Prostate gland (tissue), 2 donors: ENCODE results near the gene FRMD1. TPM values are rescaled to one million over a fixed set of nuclear protein-coding genes. Genes with fewer than 3 reads are reported as not detected.
A peak's percentile ranks its signal among the peaks of the same experiment; 100 is the strongest.

ENCODE experiments used
- DNase-seq: peaks from one replicate; pipeline ENCODE4 v3.0.0-alpha.2; 2019; ENCODE audit warnings: low spot score
- H3K27ac ChIP-seq, 2 donors: fragments of 200-600 bp; sonication (generic); 2 replicates each; pipeline ENCODE4 v1.5.1; 2017 to 2019
- H3K27me3 ChIP-seq: fragments of 200-600 bp; sonication (generic); replicated peaks from 2 replicates; pipeline ENCODE4 v1.5.1; 2019; ENCODE audit not compliant: insufficient read depth
- H3K36me3 ChIP-seq, 2 donors: fragments of 200-600 bp; sonication (generic); 1 replicate in 1 of 2; 2 replicates in 1 of 2; pipeline versions ENCODE4 v1.5.1 to v1.8.1; 2017 to 2019
- H3K4me1 ChIP-seq: fragments of 200-600 bp; sonication (generic); replicated peaks from 2 replicates; pipeline ENCODE4 v1.5.1; 2019
- H3K4me3 ChIP-seq, 2 donors: fragments of 200-600 bp; sonication (generic); 2 replicates each; pipeline ENCODE4 v1.5.1; 2017 to 2019
- H3K9me3 ChIP-seq: fragments of 200-600 bp; sonication (generic); 2 replicates; pipeline ENCODE4 v1.5.1; 2017
- POLR2A ChIP-seq: fragments of 450-650 bp; IDR thresholded peaks from one replicate; pipeline ENCODE4 v1.6.1; 2016; ENCODE audit warnings: antibody characterized with exemption, mild to moderate bottlenecking
- POLR2AphosphoS5 ChIP-seq: sonication (generic); formaldehyde crosslinking; IDR thresholded peaks from one replicate; pipeline ENCODE4 v1.6.1; 2017; ENCODE audit warnings: antibody characterized with exemption
- WGBS: methylation state at CpG from one replicate; pipeline ENCODE4 v1.1.5; 2018; 5-methylcytosine and 5-hydroxymethylcytosine counted together
- intact Hi-C: fragments of 100-400 bp; cut with DNase I; formaldehyde crosslinking; loops from one replicate; pipeline ENCODE4 v1.14.2; 2022
- total RNA-seq, 2 donors: library from RNA; depleted of rRNA; stranded (reverse); fragments of >200 nt; gene quantifications; one replicate each; pipeline ENCODE4 v1.1.0, GENCODE V29; 2016
- TF ChIP-seq, protein P1 (sequence below), 4 experiments: fragments of 200-600 bp in 2 of 4; fragments of 450-650 bp in 2 of 4; sonication (generic) in 2 of 4; IDR thresholded peaks; 1 replicate in 3 of 4; 2 replicates in 1 of 4; pipeline ENCODE4 v1.5.1; 2016 to 2019; ENCODE audit warnings: antibody characterized with exemption in 4 of 4, mild to moderate bottlenecking in 2 of 4, moderate library complexity in 2 of 4

FRMD1 gene
- total RNA-seq, 2 donors from 2014 or later, result 0.18 to 2.2 TPM

DNA sequence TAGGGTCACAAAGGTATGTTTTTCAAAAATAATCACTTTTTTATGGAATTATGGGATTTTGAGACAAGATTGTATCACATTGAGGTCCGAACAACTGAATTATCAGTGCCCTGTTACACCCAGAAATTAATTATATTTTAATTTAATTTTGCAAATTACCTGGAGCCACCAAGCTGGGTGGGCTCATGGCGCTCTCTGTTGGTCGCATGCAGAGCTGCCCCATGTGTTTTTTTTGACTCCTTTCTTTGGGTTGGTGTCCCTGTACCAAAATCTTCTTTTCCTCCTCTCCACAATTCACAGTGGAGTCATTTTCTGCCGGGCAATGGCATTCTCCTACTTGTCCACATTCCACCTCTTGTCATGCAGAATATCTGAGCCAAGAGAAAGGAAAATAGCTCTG, 38.9 kb upstream of the FRMD1 start:
- H3K4me3 ChIP-seq, result no peak overlapping the region
- H3K36me3 ChIP-seq, result no peaks in the 10 kb centered on the region
- H3K9me3 ChIP-seq, result no peaks in the 10 kb centered on the region
- 55% methylated on average over 4 of the region's 4 CpGs for WGBS
- no peaks in the 10 kb centered on the region for H3K4me1 ChIP-seq
- H3K27ac ChIP-seq, result no peak overlapping the region
- intact Hi-C loops, result no loop called here
- DNase-seq, result no peak
- TF ChIP-seq POLR2AphosphoS5 (peak; percentile 17), POLR2A (no peak)
- TF ChIP-seq, protein P1, sequence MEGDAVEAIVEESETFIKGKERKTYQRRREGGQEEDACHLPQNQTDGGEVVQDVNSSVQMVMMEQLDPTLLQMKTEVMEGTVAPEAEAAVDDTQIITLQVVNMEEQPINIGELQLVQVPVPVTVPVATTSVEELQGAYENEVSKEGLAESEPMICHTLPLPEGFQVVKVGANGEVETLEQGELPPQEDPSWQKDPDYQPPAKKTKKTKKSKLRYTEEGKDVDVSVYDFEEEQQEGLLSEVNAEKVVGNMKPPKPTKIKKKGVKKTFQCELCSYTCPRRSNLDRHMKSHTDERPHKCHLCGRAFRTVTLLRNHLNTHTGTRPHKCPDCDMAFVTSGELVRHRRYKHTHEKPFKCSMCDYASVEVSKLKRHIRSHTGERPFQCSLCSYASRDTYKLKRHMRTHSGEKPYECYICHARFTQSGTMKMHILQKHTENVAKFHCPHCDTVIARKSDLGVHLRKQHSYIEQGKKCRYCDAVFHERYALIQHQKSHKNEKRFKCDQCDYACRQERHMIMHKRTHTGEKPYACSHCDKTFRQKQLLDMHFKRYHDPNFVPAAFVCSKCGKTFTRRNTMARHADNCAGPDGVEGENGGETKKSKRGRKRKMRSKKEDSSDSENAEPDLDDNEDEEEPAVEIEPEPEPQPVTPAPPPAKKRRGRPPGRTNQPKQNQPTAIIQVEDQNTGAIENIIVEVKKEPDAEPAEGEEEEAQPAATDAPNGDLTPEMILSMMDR (IDR thresholded peaks at IDR 0.05), result peak in 2 of 4 experiments; percentile 35 to 45
- no peaks in the 10 kb centered on the region for H3K27me3 ChIP-seq

DNA sequence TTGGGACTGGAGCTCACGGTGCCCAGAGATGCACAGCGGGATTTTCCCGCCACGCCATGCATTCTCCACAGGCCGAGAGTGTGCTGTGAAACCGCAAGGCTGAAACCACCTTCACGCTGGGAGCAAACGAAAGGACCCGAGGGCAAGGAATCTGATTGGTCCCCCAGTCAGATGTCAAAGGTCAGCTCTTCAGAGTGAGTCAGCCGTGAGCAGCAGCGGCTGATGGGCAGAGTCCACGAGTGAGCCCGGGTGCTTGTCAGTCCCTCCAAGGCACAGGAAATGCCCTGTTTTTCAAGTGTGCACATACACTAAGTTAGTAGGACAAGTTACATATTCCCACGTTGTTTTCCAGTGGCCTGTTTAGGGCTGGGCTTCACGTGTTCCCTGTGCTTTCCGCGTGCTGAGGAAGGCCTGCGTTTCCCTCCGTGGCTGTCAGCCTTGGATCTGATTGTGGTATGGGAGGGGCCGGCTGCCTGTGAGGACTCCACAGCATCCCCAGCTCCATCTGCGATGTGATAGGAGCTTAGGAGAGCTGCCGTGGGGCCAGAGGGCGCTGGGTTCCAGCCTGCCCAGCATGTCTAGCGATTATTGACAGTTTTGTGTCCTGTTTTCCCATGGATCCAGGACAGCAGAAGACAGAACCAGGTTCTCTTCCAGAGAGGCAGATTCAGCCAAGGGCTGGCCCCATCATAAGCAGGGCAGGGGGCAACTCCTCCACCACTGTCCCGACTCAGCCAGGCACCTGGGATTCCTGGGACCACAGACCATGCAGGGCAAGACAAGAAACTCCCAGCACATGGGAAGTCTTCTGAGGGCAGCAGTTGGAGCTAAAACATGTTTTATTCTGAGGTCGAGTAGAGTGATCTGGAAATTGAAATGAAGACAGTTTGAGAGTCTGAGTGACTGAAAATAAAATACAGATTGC, 38.2 kb upstream of the FRMD1 start:
- Histone ChIP-seq H3K4me3 (no peak overlapping the region), H3K4me1 (no peaks in the 10 kb centered on the region), H3K9me3 (no peaks in the 10 kb centered on the region), H3K27ac (no peak overlapping the region), H3K36me3 (no peaks in the 10 kb centered on the region), H3K27me3 (no peaks in the 10 kb centered on the region)
- WGBS, result 85% methylated on average over 26 of the region's 26 CpGs
- intact Hi-C loops, result no loop called here
- TF ChIP-seq POLR2AphosphoS5, result no peak
- TF ChIP-seq, protein P1 (IDR thresholded peaks at IDR 0.05), result no peak
- DNase-seq, result no peak

DNA sequence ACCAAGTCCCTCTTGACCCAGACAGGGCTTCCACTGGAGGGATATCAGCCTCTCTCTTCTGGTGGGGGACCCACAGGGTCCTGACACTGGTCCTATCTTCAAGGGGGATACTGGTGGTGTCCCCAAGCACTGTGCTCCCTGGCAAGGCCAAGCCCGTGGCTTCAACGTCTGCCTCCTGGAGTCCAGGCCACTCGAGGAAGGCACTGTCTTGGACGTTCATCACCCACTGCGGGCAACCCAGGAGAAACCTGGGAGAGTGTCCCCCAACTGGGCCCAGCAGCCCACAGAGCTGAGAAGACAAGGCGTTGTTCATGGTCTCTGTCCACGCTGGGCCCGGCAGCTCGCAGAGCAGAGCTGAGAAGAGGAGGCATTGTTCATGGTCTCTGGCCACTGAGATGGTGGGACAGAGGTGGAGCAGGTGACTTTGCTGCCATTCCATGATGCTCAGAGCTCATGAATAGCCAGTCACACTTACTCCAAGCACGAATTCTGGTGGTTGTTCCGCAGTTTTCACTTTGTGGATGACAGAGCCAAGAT, 37.5 kb upstream of the FRMD1 start:
- H3K9me3 ChIP-seq, result no peaks in the 10 kb centered on the region
- H3K27ac ChIP-seq, result no peak overlapping the region
- 92% methylated on average over 11 of the region's 11 CpGs for WGBS
- H3K4me3 ChIP-seq, result no peak overlapping the region
- intact Hi-C loops, result no loop called here
- no peaks in the 10 kb centered on the region for H3K36me3 ChIP-seq
- H3K27me3 ChIP-seq, result no peaks in the 10 kb centered on the region
- no peak for DNase-seq
- TF ChIP-seq POLR2A (no peak), POLR2AphosphoS5 (no peak)
- TF ChIP-seq, protein P1 (IDR thresholded peaks at IDR 0.05), result no peak
- no peaks in the 10 kb centered on the region for H3K4me1 ChIP-seq

DNA sequence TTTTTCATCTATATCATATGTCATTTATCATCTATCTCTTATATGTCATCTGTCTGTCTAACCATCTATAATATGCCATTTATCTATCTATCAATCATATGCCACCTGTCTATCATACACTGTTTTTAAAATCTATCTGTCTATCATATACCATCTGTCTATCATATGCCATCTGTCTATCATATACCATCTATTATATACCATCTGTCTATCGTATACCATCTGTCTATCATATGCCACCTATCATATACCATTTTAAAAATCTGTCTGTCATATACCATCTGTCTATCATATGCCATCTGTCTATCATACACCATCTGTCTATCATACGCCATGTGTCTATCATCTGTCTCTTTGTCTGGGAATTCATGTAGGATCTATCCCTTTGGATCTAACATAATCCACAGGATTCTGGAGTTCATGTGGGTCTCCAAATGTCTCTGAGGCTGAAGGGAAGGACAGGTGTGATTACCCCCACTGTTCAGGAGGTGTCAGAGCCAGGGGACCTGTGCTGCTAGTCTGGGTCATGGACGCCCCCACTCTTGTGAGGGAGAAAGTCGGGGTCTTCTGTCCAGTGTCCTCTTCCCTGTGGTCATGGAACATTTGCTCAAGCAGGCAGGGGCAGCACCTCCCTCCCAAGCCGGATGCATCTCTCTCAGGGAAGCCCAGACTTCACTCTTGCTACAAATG, 36.9 kb upstream of the FRMD1 start:
- intact Hi-C loops, result no loop called here
- TF ChIP-seq POLR2AphosphoS5 (no peak), POLR2A (no peak)
- TF ChIP-seq, protein P1 (IDR thresholded peaks at IDR 0.05), result no peak

More for the DNA sequence above, 36.9 kb upstream of the FRMD1 start:
- H3K9me3 ChIP-seq, result no peaks in the 10 kb centered on the region
- no peak for DNase-seq
- 86% methylated on average over 5 of the region's 5 CpGs for WGBS
- no peaks in the 10 kb centered on the region for H3K36me3 ChIP-seq
- H3K4me1 ChIP-seq, result no peaks in the 10 kb centered on the region
- H3K27ac ChIP-seq, result no peak overlapping the region
- no peaks in the 10 kb centered on the region for H3K27me3 ChIP-seq
- no peak overlapping the region for H3K4me3 ChIP-seq
